ENCODE measurements around the gene SYT1.

The SYT1 gene

GRCh38 chr12:78864403-78864869, at the start of gene SYT1:
TSS of gene SYT1 (plus strand) at chr12:78864774.
- peak; percentile 1; the same call in 1 of the 2 replicates for TF ChIP-seq GATA2 (IDR thresholded peaks at IDR 0.05; ENCODE audit: low read depth, low read length)
- TF ChIP-seq GATA3 (IDR thresholded peaks at IDR 0.05; ENCODE audit: low read depth, low read length) = no peak

GRCh38 chr12:78818487-78818886, 46.1 kb upstream of the SYT1 start:
- TF ChIP-seq GATA3 (IDR thresholded peaks at IDR 0.05; ENCODE audit: low read depth, low read length) (no peak), GATA2 (IDR thresholded peaks at IDR 0.05; ENCODE audit: low read depth, low read length) (no peak)

DNA sequence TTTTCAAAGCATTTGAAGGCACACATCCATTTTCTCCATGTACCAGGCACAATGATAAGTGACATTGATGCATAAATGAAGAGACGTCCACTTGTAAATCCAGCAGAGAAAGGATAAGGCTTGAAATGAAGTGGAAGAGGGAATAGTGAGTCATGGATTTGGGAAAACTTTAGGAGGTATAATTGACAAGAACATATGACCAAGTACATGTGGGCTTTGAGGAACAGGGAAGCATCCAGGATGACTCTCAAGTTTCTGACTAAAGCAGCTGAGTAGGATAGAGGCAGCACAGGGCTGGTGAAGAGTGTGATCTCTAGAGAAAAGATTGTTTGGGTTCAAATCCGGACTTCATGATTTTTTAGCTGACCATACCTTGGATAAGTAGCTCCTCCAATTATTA, 43.6 kb upstream of the SYT1 start:
- TF ChIP-seq GATA3 (IDR thresholded peaks at IDR 0.05; ENCODE audit: low read depth, low read length) (no peak), GATA2 (IDR thresholded peaks at IDR 0.05; ENCODE audit: low read depth, low read length) (no peak)

DNA sequence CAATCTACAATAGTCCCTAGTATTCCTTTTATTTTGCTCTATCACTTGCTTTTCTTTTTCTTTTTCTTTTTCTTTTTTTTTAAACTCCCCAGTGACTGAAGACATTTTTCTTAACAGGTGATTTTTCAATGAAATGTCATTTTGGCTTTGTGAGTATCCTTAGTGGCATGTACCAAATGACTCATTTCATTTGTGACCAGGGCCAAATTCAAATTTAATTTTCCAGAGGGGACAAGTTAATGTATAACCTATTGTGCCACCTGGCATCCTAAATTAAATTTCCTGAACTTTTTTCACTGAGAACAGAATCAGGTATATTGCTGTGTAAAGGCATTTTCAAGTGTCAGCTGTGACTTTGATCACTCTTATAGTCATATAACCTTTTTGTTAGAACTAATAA, 39.7 kb upstream of the SYT1 start:
- no peak for TF ChIP-seq GATA2 (IDR thresholded peaks at IDR 0.05; ENCODE audit: low read depth, low read length)
- no peak for TF ChIP-seq GATA3 (IDR thresholded peaks at IDR 0.05; ENCODE audit: low read depth, low read length)

DNA sequence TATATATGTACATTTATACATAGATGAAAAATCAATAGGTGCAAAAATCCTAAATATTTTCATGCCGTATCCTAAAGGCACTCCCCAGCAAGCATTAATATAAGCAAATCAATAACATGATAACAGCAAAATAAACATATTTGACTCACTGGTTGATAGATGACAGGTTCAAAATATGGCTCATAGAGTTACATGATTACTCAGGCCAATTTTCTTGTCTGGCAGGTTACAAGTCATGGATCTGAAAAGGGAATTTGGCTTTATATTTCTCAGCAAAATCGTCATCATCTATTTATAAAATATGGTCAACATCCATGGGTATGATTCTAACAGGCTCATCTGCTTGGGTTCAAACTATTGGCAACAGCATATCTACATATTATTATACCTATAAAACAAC, 34.9 kb upstream of the SYT1 start:
- TF ChIP-seq GATA3 (IDR thresholded peaks at IDR 0.05; ENCODE audit: low read depth, low read length) (no peak), GATA2 (IDR thresholded peaks at IDR 0.05; ENCODE audit: low read depth, low read length) (no peak)

- TF ChIP-seq GATA3 (IDR thresholded peaks at IDR 0.05; ENCODE audit: low read depth, low read length) (no peak), GATA2 (IDR thresholded peaks at IDR 0.05; ENCODE audit: low read depth, low read length) (no peak)
These were observed 29.1 kb upstream of the SYT1 start for GRCh38 chr12:78835493-78835892.

DNA sequence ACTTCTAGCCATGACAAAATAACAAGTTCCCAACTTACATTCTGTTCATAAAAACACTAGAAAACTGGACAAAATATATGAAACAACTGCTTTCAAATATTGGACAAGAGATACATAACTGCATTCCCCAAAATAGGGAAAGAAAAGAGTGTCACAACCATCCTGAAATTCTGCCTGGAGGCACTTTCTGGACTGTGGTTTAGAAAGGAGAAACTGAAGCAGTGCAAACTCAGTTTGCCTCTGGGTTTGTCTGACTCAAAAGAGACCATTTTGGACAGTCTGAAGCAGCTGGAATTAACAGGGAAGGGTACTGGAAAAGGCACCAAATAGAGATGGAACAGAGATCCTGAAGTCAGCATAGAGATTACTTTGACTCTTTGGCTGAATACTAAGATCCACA, 11.3 kb upstream of the SYT1 start:
- no peak for TF ChIP-seq GATA3 (IDR thresholded peaks at IDR 0.05; ENCODE audit: low read depth, low read length)
- no peak for TF ChIP-seq GATA2 (IDR thresholded peaks at IDR 0.05; ENCODE audit: low read depth, low read length)

- TF ChIP-seq GATA3 (IDR thresholded peaks at IDR 0.05; ENCODE audit: low read depth, low read length) = no peak
- TF ChIP-seq GATA2 (IDR thresholded peaks at IDR 0.05; ENCODE audit: low read depth, low read length) = no peak
These were observed 832 bp upstream of the SYT1 start for GRCh38 chr12:78863482-78864402.

- TF ChIP-seq GATA2 (IDR thresholded peaks at IDR 0.05; ENCODE audit: low read depth, low read length) (no peak), GATA3 (IDR thresholded peaks at IDR 0.05; ENCODE audit: low read depth, low read length) (no peak)
These were observed 393 bp downstream of the SYT1 start for GRCh38 chr12:78864870-78865463.

GRCh38 chr12:78865516-78865915, 942 bp downstream of the SYT1 start:
- TF ChIP-seq GATA2 (IDR thresholded peaks at IDR 0.05; ENCODE audit: low read depth, low read length) (no peak), GATA3 (IDR thresholded peaks at IDR 0.05; ENCODE audit: low read depth, low read length) (no peak)

- TF ChIP-seq GATA3 (IDR thresholded peaks at IDR 0.05; ENCODE audit: low read depth, low read length) (no peak), GATA2 (IDR thresholded peaks at IDR 0.05; ENCODE audit: low read depth, low read length) (no peak)
These were observed 1.9 kb downstream of the SYT1 start for GRCh38 chr12:78866518-78866917.

- no peak for TF ChIP-seq GATA3 (IDR thresholded peaks at IDR 0.05; ENCODE audit: low read depth, low read length)
- no peak for TF ChIP-seq GATA2 (IDR thresholded peaks at IDR 0.05; ENCODE audit: low read depth, low read length)
These were observed 6.0 kb downstream of the SYT1 start for GRCh38 chr12:78870539-78870938.

DNA sequence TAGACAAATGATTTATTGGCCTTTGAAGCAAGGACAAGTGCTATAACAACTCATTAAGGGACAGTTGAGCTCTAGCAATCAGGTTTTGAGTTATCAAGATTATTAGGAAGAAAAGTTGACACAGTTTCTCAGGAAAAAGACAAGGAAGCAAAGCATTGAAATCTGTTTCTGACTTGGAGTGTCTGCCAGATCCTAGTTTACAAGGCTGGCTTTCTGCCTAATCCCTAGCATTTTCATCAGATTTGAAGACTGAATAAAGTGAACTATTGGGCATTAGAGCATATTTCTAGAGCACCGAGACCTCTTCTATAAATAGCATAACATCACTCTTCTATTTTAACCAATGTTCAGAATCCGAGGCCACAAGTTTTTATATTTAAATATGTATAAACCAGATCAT, 7.0 kb downstream of the SYT1 start:
- TF ChIP-seq GATA2 (IDR thresholded peaks at IDR 0.05; ENCODE audit: low read depth, low read length) (no peak), GATA3 (IDR thresholded peaks at IDR 0.05; ENCODE audit: low read depth, low read length) (no peak)

DNA sequence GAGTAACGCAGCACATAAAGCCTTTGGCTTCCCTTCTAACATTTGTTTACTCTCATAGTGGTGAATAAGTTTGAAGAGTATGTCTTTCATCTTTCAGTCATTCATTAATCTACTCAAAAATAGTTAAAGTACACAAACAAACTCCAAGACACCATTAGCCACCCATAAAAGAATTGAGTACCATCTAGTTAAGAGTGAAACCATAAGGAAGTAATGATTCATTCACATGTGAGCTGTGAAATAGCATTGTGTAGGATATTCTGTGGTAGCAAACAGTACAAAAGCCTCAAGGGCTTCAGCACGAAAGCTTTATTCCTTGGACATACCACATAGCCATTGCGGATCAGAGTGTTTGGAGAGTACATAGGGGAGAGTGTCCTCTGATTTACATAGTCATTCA, 13.9 kb downstream of the SYT1 start:
- TF ChIP-seq GATA3 (IDR thresholded peaks at IDR 0.05; ENCODE audit: low read depth, low read length) (no peak), GATA2 (IDR thresholded peaks at IDR 0.05; ENCODE audit: low read depth, low read length) (no peak)

- no peak for TF ChIP-seq GATA3 (IDR thresholded peaks at IDR 0.05; ENCODE audit: low read depth, low read length)
- TF ChIP-seq GATA2 (IDR thresholded peaks at IDR 0.05; ENCODE audit: low read depth, low read length) = no peak
These were observed 14.3 kb downstream of the SYT1 start for GRCh38 chr12:78878866-78879265.
